ENCODE data around the gene GPATCH1.
"Not testable (repeated sequence)": the region's sequence is repeated elsewhere in the genome, so short reads cannot be mapped to it uniquely, and the experiment has no call there.

The GPATCH1 gene

GRCh38 chr19:33041828-33042160 is 39.2 kb upstream of the GPATCH1 start:
- H3K27ac ChIP-seq (ENCODE audit: low read depth, low read length); H2AFZ ChIP-seq (ENCODE audit: low read length, unreplicated experiment); H3K4me1 ChIP-seq (ENCODE audit: control insufficient read depth, insufficient read depth, low read length, unreplicated experiment); H3K36me3 ChIP-seq (ENCODE audit: insufficient read depth, low read length); H3K27me3 ChIP-seq (ENCODE audit: insufficient read depth, low read length); H3K79me2 ChIP-seq (ENCODE audit: control insufficient read depth, insufficient read depth, low read length, unreplicated experiment); H3K4me3 ChIP-seq (ENCODE audit: low read depth, low read length): not testable (repeated sequence)

GRCh38 chr19:33047422-33047821 is 33.6 kb upstream of the GPATCH1 start:
- Histone ChIP-seq H3K36me3 (ENCODE audit: insufficient read depth, low read length) (no peaks in the 10 kb centered on the region), H3K4me3 (ENCODE audit: low read depth, low read length) (no peak overlapping the region), H3K79me2 (ENCODE audit: control insufficient read depth, insufficient read depth, low read length, unreplicated experiment) (no peaks in the 10 kb centered on the region), H3K4me1 (ENCODE audit: control insufficient read depth, insufficient read depth, low read length, unreplicated experiment) (peaks cover under 1% of the 10 kb centered on the region), H3K27ac (ENCODE audit: low read depth, low read length) (no peak overlapping the region), H3K27me3 (ENCODE audit: insufficient read depth, low read length) (no peaks in the 10 kb centered on the region), H2AFZ (ENCODE audit: low read length, unreplicated experiment) (no peak overlapping the region)

- Histone ChIP-seq H3K79me2 (ENCODE audit: control insufficient read depth, insufficient read depth, low read length, unreplicated experiment) (no peaks in the 10 kb centered on the region), H3K27ac (ENCODE audit: low read depth, low read length) (no peak overlapping the region), H2AFZ (ENCODE audit: low read length, unreplicated experiment) (no peak overlapping the region)
Observed at GRCh38 chr19:33048806-33049676, 31.9 kb upstream of the GPATCH1 start.

GRCh38 chr19:33050110-33050509 is 30.9 kb upstream of the GPATCH1 start:
- no peak overlapping the region for H3K27ac ChIP-seq (ENCODE audit: low read depth, low read length)
- no peaks in the 10 kb centered on the region for H3K79me2 ChIP-seq (ENCODE audit: control insufficient read depth, insufficient read depth, low read length, unreplicated experiment)
- H3K27me3 ChIP-seq (ENCODE audit: insufficient read depth, low read length), result no peaks in the 10 kb centered on the region
- H2AFZ ChIP-seq (ENCODE audit: low read length, unreplicated experiment), result no peak overlapping the region
- H3K4me1 ChIP-seq (ENCODE audit: control insufficient read depth, insufficient read depth, low read length, unreplicated experiment), result peaks cover 4% of the 10 kb centered on the region
- H3K4me3 ChIP-seq (ENCODE audit: low read depth, low read length), result no peak overlapping the region
- no peaks in the 10 kb centered on the region for H3K36me3 ChIP-seq (ENCODE audit: insufficient read depth, low read length)

More at GRCh38 chr19:33048806-33049676, 31.9 kb upstream of the GPATCH1 start:
- Histone ChIP-seq H3K4me1 (ENCODE audit: control insufficient read depth, insufficient read depth, low read length, unreplicated experiment) (peaks cover 4% of the 10 kb centered on the region), H3K27me3 (ENCODE audit: insufficient read depth, low read length) (no peaks in the 10 kb centered on the region), H3K4me3 (ENCODE audit: low read depth, low read length) (no peak overlapping the region), H3K36me3 (ENCODE audit: insufficient read depth, low read length) (no peaks in the 10 kb centered on the region)

DNA sequence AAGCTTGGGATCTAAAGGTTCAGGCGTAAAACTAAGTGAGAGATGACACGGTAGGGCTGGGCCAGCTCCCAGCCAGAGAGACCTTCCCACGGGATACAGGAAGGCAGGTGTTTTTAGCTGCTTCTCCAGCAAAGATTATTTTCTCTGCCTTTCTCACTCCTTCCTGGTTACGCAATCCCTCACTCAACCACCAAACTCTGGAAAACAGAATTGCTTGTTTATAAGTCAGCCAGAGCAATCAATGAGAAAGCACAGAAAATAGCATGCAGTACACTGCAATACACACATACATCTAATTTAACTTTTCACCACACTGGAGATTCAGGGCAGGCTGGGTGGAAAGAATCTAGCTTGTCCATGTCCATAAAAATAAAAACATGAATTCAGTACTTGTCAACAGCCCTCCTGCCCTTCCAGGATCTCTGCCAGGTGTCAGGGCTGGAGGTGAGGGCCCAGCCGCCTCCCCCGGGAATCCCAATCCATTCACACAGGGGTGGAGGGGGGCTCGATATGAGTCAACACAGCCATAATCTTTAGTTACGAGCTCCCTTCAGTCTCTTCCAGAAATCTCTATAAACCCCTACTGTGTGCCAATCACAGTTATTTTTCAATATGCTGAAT is 28.5 kb upstream of the GPATCH1 start:
- no peak overlapping the region for H3K4me3 ChIP-seq (ENCODE audit: low read depth, low read length)
- H3K4me1 ChIP-seq (ENCODE audit: control insufficient read depth, insufficient read depth, low read length, unreplicated experiment), result peaks cover 4% of the 10 kb centered on the region
- H3K27ac ChIP-seq (ENCODE audit: low read depth, low read length), result no peak overlapping the region
- H2AFZ ChIP-seq (ENCODE audit: low read length, unreplicated experiment), result no peak overlapping the region
- no peaks in the 10 kb centered on the region for H3K79me2 ChIP-seq (ENCODE audit: control insufficient read depth, insufficient read depth, low read length, unreplicated experiment)
- H3K27me3 ChIP-seq (ENCODE audit: insufficient read depth, low read length), result no peaks in the 10 kb centered on the region
- no peaks in the 10 kb centered on the region for H3K36me3 ChIP-seq (ENCODE audit: insufficient read depth, low read length)

GRCh38 chr19:33054623-33055022 is 26.4 kb upstream of the GPATCH1 start:
- Histone ChIP-seq H3K27me3 (ENCODE audit: insufficient read depth, low read length) (no peaks in the 10 kb centered on the region), H3K4me1 (ENCODE audit: control insufficient read depth, insufficient read depth, low read length, unreplicated experiment) (peaks cover 4% of the 10 kb centered on the region), H2AFZ (ENCODE audit: low read length, unreplicated experiment) (no peak overlapping the region), H3K27ac (ENCODE audit: low read depth, low read length) (no peak overlapping the region), H3K36me3 (ENCODE audit: insufficient read depth, low read length) (no peaks in the 10 kb centered on the region), H3K4me3 (ENCODE audit: low read depth, low read length) (no peak overlapping the region), H3K79me2 (ENCODE audit: control insufficient read depth, insufficient read depth, low read length, unreplicated experiment) (no peaks in the 10 kb centered on the region)

GRCh38 chr19:33055718-33056117 is 25.3 kb upstream of the GPATCH1 start:
- Histone ChIP-seq H2AFZ (ENCODE audit: low read length, unreplicated experiment) (no peak overlapping the region), H3K79me2 (ENCODE audit: control insufficient read depth, insufficient read depth, low read length, unreplicated experiment) (no peaks in the 10 kb centered on the region), H3K36me3 (ENCODE audit: insufficient read depth, low read length) (no peaks in the 10 kb centered on the region), H3K27me3 (ENCODE audit: insufficient read depth, low read length) (no peaks in the 10 kb centered on the region), H3K4me3 (ENCODE audit: low read depth, low read length) (no peak overlapping the region), H3K4me1 (ENCODE audit: control insufficient read depth, insufficient read depth, low read length, unreplicated experiment) (peaks cover 4% of the 10 kb centered on the region), H3K27ac (ENCODE audit: low read depth, low read length) (no peak overlapping the region)

GRCh38 chr19:33060586-33060985 is 20.4 kb upstream of the GPATCH1 start:
- H3K27ac ChIP-seq (ENCODE audit: low read depth, low read length), result no peak overlapping the region
- no peaks in the 10 kb centered on the region for H3K36me3 ChIP-seq (ENCODE audit: insufficient read depth, low read length)
- H3K4me1 ChIP-seq (ENCODE audit: control insufficient read depth, insufficient read depth, low read length, unreplicated experiment), result no peaks in the 10 kb centered on the region
- H3K27me3 ChIP-seq (ENCODE audit: insufficient read depth, low read length), result peaks cover 5% of the 10 kb centered on the region; the same call in 1 of the 2 replicates
- no peak overlapping the region for H3K4me3 ChIP-seq (ENCODE audit: low read depth, low read length)
- H2AFZ ChIP-seq (ENCODE audit: low read length, unreplicated experiment), result no peak overlapping the region
- H3K79me2 ChIP-seq (ENCODE audit: control insufficient read depth, insufficient read depth, low read length, unreplicated experiment), result no peaks in the 10 kb centered on the region

GRCh38 chr19:33062902-33063301 is 18.1 kb upstream of the GPATCH1 start:
- no peaks in the 10 kb centered on the region for H3K36me3 ChIP-seq (ENCODE audit: insufficient read depth, low read length)
- H3K4me1 ChIP-seq (ENCODE audit: control insufficient read depth, insufficient read depth, low read length, unreplicated experiment), result no peaks in the 10 kb centered on the region
- H3K79me2 ChIP-seq (ENCODE audit: control insufficient read depth, insufficient read depth, low read length, unreplicated experiment), result no peaks in the 10 kb centered on the region
- H3K4me3 ChIP-seq (ENCODE audit: low read depth, low read length), result no peak overlapping the region
- H3K27ac ChIP-seq (ENCODE audit: low read depth, low read length), result no peak overlapping the region
- H2AFZ ChIP-seq (ENCODE audit: low read length, unreplicated experiment), result no peak overlapping the region
- peaks cover 5% of the 10 kb centered on the region; the same call in 1 of the 2 replicates for H3K27me3 ChIP-seq (ENCODE audit: insufficient read depth, low read length)

- Histone ChIP-seq H3K36me3 (ENCODE audit: insufficient read depth, low read length) (no peaks in the 10 kb centered on the region), H3K27ac (ENCODE audit: low read depth, low read length) (no peak overlapping the region), H3K4me1 (ENCODE audit: control insufficient read depth, insufficient read depth, low read length, unreplicated experiment) (no peaks in the 10 kb centered on the region), H2AFZ (ENCODE audit: low read length, unreplicated experiment) (no peak overlapping the region), H3K27me3 (ENCODE audit: insufficient read depth, low read length) (peaks cover 5% of the 10 kb centered on the region; the same call in 1 of the 2 replicates), H3K79me2 (ENCODE audit: control insufficient read depth, insufficient read depth, low read length, unreplicated experiment) (no peaks in the 10 kb centered on the region), H3K4me3 (ENCODE audit: low read depth, low read length) (no peak overlapping the region)
Observed at GRCh38 chr19:33063356-33063752, 17.6 kb upstream of the GPATCH1 start.

Data from ACC112 (cell line).